Panc1 (cell line): ENCODE measurements around the gene PACC1.

ENCODE experiments used
- SIN3A ChIP-seq: IDR thresholded peaks from 2 replicates; pipeline ENCODE4 v1.6.1; 2012; ENCODE audit warnings: low read depth, mild to moderate bottlenecking, low read length, moderate library complexity, borderline replicate concordance; ENCODE audit not compliant: insufficient read depth
- TF ChIP-seq, protein P1 (sequence below): fragments of 450-650 bp; IDR thresholded peaks from 2 replicates; pipeline ENCODE4 v1.5.1; 2017; ENCODE audit warnings: mild to moderate bottlenecking

DNA sequence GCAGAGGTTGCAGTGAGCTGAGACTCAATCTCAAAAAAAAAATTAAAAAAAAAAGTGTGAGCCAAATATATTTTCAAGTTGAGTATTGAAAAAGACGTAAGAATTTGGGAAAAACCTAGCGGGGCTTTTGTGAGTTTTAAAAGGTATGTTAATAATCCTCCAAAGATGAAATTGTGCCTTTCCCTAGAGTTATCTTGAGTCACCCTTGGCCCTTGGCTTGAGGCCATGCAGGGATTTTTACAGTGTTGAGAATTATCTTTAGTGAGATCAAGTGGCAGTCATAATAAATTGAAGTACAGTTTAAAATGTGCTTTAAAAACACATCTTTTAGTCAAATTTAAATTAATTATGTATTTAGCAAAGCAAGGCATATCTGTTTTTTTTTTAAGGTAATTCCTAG, 96.8 kb downstream of the PACC1 start:
- TF ChIP-seq, protein P1, sequence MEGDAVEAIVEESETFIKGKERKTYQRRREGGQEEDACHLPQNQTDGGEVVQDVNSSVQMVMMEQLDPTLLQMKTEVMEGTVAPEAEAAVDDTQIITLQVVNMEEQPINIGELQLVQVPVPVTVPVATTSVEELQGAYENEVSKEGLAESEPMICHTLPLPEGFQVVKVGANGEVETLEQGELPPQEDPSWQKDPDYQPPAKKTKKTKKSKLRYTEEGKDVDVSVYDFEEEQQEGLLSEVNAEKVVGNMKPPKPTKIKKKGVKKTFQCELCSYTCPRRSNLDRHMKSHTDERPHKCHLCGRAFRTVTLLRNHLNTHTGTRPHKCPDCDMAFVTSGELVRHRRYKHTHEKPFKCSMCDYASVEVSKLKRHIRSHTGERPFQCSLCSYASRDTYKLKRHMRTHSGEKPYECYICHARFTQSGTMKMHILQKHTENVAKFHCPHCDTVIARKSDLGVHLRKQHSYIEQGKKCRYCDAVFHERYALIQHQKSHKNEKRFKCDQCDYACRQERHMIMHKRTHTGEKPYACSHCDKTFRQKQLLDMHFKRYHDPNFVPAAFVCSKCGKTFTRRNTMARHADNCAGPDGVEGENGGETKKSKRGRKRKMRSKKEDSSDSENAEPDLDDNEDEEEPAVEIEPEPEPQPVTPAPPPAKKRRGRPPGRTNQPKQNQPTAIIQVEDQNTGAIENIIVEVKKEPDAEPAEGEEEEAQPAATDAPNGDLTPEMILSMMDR, result no peak
- no peak for TF ChIP-seq SIN3A
